Fibroblast of skin of left quadriceps (primary cell): ENCODE data around the gene SORCS1.

Experiments
- DNase-seq, 2 experiments: peaks; one replicate each; pipeline ENCODE4 v3.0.0-alpha.2; 2013; ENCODE audit warnings: low read depth in 2 of 2

SORCS1 gene

GRCh38 chr10:107104026-107104652, 60.4 kb downstream of the SORCS1 start:
- DNase-seq: no peak

DNA sequence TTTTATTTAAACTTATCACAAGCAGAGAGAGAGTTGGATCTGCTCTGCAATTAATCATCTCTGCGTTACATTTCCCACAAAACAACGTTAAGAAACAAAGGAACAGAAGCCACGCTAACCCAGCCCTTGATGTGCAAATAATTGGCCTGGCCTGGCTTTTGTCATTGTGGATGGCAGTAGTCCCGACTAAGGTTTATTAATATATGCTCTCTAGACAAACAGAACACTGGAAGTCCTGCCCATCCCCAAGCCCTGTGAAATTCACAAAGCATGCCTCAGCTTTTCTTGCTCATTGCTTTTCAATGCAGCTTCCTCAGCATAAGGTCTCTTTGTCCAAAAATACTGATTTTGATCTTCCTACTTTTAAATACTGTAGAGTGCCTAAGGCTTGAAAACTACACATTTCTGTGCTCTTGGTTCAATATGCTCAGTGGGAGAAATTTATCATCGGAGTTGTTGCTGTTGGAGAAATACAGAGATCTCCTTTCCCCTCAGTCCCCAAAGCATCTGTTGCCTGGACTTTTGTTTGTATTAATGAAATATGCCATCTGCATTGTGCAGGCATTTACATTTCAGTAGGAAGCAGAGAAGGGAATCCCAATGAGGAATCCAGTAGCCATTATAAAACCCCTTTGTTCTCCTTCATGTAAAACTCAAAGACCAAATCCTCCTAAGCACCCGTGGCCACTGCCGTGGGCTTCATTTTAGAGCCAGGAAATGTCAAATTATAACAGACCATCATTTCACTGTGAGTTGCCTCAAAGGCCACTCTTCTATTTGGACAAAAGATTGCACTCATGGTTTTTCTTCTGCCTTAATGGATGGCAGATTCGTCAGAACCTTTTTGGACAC, 61.1 kb downstream of the SORCS1 start:
- no peak for DNase-seq

GRCh38 chr10:107098326-107098725, 66.2 kb downstream of the SORCS1 start:
- no peak for DNase-seq

- no peak for DNase-seq
These were observed 69.5 kb downstream of the SORCS1 start for GRCh38 chr10:107094824-107095522.

- no peak for DNase-seq
These were observed 72.2 kb downstream of the SORCS1 start for GRCh38 chr10:107092321-107092720.

DNA sequence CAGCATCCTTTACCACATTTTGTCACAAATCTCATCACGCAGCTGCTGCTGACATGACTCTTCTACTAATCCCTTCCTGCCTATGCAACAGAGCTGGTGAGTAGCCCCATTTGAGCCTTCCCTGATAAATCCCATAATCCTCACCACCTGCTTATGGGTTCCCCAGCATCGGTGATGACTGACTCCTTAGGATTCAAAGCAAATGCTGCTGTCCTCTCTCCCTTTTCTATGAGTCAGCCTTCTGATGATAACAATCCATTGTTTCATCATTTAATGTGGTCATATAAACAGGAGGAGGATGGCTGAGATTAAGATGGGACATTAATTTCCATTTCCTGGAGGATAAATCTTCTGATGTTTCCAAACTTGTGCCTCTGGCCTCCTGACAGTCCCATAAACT, 73.4 kb downstream of the SORCS1 start:
- DNase-seq: no peak

GRCh38 chr10:107085665-107086525, 78.6 kb downstream of the SORCS1 start:
- no peak for DNase-seq

DNA sequence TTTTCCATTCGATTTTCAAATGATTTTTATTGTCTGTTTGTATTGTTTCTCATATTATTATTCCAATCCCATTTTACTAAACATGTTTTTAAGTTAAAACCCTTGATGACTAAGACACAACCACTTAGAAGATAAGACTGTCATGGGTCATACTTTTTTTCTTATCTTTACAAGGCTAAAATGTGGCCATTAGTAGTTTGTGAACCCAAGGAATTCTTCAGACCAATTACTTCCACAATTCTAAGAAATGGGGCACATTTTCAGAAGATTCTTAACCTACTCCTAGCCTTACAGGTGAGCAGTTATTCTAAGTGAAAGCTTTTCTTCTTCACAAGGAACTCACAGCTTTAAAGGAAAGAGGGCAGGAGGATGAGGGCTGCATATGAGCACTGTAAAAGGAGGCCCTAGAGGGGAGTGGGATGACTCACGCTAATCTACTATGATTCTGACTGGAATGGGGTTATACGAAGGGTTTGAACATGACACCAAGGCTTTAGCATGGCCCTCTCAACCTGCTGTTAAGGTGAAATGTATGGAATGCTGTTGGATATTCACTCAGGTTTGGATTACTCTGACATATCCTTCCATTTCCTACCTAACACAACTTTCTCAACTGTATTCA, 81.0 kb downstream of the SORCS1 start:
- DNase-seq: no peak

GRCh38 chr10:107081644-107082043, 82.9 kb downstream of the SORCS1 start:
- DNase-seq: no peak

DNA sequence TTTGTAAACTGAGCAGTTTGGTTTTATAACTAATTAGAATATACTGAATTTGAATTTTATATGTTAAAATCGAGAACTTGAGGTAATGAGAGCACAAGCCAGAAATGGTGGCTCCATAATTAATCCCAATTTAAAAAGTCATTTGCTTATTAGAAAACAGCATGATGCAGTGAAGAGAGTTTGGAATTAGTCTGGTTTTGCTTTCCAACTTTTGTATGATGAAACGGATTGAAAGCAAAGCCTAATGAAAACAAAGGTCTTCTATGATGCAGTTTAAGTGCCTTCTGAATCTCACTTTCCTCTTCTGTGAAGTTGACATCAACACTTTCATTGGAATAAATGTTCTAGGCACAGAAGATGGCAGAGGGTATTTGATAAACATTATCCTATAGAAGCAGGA, 89.4 kb downstream of the SORCS1 start:
- DNase-seq: no peak

DNA sequence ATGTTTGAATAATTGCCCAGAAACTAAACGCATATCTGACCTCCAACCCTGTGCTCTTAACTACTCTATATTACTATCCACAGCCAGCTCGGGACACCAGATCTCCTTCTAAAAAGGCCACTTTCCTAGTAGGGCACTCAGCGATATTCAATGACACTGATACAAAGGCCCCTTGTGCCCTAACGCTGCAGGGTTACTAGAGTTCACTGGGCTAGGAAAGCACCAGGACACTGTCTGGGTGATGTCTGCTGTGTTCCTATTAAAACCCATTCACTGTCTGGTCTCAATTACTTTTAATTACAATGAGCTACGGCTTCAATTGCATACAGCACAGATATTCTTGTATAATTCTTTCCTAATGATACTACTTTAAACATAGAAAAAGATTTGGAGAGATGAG, 91.7 kb downstream of the SORCS1 start:
- no peak for DNase-seq

GRCh38 chr10:107072028-107072427, 92.5 kb downstream of the SORCS1 start:
- no peak for DNase-seq

- no peak for DNase-seq
These were observed 93.2 kb downstream of the SORCS1 start for GRCh38 chr10:107071301-107071700.

GRCh38 chr10:107067843-107068242, 96.7 kb downstream of the SORCS1 start:
- DNase-seq: no peak

DNA sequence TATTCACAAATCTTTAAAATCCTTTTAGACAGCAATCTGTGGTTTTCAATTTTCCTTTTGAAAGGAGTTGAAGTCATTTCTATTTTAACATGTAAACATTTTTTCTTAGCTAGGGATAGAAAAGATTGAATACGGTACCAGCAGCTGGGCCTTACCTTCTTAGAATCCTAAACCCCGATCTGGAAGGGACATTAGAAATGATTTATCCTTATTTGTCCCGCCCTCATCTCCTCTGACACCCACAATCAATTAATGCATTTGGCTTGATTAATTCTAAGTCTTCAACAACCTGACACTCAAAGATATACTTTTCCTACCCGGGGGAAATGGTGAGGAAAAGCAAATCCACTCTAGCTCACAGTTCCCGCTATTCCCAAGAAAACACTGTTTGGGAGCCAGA, 100.4 kb downstream of the SORCS1 start:
- DNase-seq: no peak

DNA sequence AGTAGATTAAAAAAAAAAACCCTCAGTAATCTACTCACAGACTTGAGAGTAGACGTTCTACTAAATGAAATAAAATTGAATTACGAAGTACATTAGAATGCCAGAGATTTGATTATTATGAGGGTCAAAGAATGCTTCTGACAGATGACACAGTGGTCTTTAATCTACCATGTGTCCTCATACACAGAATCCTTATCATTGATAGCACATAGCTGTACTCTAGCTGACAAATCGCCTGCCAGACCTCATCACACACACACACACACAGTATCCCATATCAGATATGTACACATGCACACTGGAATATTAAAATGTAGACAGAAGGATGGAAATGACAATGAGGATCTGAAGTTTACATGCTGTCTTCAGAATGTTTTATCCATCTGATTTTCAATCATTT, 104.6 kb downstream of the SORCS1 start:
- no peak for DNase-seq

GRCh38 chr10:107059068-107059804, 105.3 kb downstream of the SORCS1 start:
- DNase-seq: no peak

DNA sequence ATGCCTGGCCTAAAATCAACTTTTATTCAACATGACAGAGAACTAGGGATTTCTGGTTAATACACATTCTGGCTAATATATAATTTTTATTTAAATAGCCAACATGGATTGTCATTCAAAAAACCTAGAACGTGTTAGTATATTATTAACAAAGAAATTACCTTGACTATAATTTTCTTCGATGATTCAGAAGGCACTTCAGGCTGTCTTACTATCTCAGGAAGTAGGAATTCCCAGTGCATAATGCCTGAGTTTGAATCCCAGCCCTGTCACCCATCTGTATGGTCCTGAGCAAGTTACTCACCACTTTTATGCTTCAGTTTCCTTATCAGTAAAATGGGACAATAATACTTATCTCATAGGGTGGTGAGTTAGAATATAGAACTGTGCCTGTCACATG, 106.2 kb downstream of the SORCS1 start:
- DNase-seq: no peak

DNA sequence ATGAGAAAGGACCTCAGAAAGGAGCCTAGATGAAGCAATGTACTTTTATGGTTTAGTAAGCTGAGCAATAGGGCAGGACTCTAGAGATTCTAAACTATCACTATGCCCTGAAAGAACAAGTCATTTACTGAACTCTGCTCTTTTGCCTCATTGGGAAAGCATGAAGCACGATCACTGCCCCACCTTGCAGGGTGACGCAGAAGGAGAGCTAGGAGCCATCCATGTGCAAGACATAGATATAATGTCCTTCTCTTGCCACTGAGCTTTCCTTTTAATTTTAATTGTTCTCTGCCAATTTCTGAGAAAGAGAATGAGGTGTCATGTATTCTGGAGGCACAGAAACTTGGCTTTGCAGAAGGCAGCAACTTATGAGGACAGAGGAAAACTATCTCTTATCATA, 108.3 kb downstream of the SORCS1 start:
- DNase-seq: no peak

DNA sequence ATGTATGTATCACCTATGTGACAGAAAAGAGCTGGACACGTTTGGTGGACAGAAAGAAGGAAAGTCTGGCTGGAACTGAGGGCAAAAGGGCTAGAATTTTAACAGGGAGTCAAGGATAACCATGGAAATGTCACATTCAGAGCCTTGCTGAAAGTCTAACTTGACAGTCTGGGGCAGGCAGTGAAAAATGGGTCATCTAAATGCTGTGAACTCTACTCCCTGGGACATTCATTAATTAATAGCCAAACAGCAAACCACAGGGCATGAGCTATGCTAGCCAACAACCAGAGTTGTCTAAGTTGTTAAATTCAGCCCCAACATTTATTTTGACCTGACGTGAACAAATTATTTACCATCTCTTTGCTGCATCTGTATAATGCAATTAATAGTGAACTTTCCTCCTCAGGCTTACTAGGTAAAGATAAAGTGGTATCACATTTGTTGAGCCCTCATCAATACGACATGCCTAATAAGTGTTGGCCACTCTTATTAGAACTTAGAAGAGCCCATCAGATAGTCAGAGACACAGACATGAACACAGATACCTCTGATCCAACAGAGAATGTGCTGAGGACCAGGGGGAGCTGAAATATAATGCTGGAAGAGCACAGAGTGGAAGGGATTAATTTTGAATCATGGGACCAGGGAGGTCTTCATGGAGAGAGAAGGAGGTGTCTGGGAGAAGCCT, 109.9 kb downstream of the SORCS1 start:
- DNase-seq: no peak
